Transverse colon (tissue), 4 donors: ENCODE measurements around the gene MRPL20. TPM values are rescaled to one million over a fixed set of nuclear protein-coding genes. Genes with fewer than 3 reads are reported as not detected.

Source experiments
- DNase-seq: peaks from one replicate; pipeline ENCODE4 v3.0.0-alpha.2; 2019
- H3K27ac ChIP-seq, 4 donors: fragments of 200-600 bp; sonication (generic); 2 replicates each; pipeline ENCODE4 v1.5.1; 2016 to 2018; ENCODE audit warnings: inconsistent platforms in 4 of 4
- H3K27me3 ChIP-seq: fragments of 200-600 bp; sonication (generic); 2 replicates; pipeline ENCODE4 v1.5.1; 2017; ENCODE audit warnings: inconsistent platforms
- H3K36me3 ChIP-seq, 4 donors: fragments of 200-600 bp; sonication (generic); 2 replicates each; pipeline ENCODE4 v1.5.1; 2017 to 2019; ENCODE audit warnings: inconsistent platforms in 4 of 4
- H3K4me1 ChIP-seq, 4 donors: fragments of 200-600 bp; sonication (generic); 2 replicates each; pipeline ENCODE4 v1.5.1; 2017 to 2020; ENCODE audit warnings: inconsistent platforms in 4 of 4
- H3K4me3 ChIP-seq, 4 donors: fragments of 200-600 bp; sonication (generic); 1 replicate in 1 of 4; 2 replicates in 3 of 4; pipeline versions ENCODE4 v1.5.1 to v1.6.1; 2017 to 2019; ENCODE audit warnings: inconsistent platforms in 4 of 4
- H3K9me3 ChIP-seq, 2 donors: fragments of 200-600 bp; sonication (generic); 2 replicates each; pipeline ENCODE4 v1.5.1; 2017 to 2019; ENCODE audit warnings: inconsistent platforms in 2 of 2
- EP300 ChIP-seq: sonication (generic); formaldehyde crosslinking; IDR thresholded peaks from one replicate; pipeline ENCODE4 v1.6.1; 2017; ENCODE audit warnings: antibody characterized with exemption, low read depth
- POLR2A ChIP-seq: fragments of 450-650 bp; IDR thresholded peaks from one replicate; pipeline ENCODE4 v1.6.1; 2016; ENCODE audit warnings: antibody characterized with exemption, mild to moderate bottlenecking, moderate library complexity
- POLR2AphosphoS5 ChIP-seq, 3 donors: sonication (generic); formaldehyde crosslinking; IDR thresholded peaks; one replicate each; pipeline ENCODE4 v1.6.1; 2016; ENCODE audit warnings: antibody characterized with exemption in 3 of 3
- WGBS, 2 donors: methylation state at CpG; one replicate each; pipeline ENCODE4 v1.1.5; 2018; ENCODE audit warnings: low coverage in 1 of 2; 5-methylcytosine and 5-hydroxymethylcytosine counted together
- in situ Hi-C, 4 donors: fragments of 200-750 bp; cut with MboI; loops; one replicate each; pipeline versions ENCODE4 v1.15.0 to v1.15.1; 2017; ENCODE audit warnings: low sequenced_read_pairs in 3 of 4, low pct_ligation_motif_present in 1 of 4, low pct_unique_long_range_greater_than_20kb in 1 of 4
- intact Hi-C: fragments of 100-400 bp; cut with DNase I; formaldehyde crosslinking; loops from one replicate; pipeline ENCODE4 v1.15.1; 2023; ENCODE audit warnings: low total_unique reads
- total RNA-seq, 4 donors: library from RNA; depleted of rRNA; stranded (reverse); fragments of >200 nt; gene quantifications; one replicate each; pipeline ENCODE4 v1.1.0, GENCODE V29; 2016
- TF ChIP-seq, protein P1 (sequence below), 5 experiments: fragments of 200-600 bp in 3 of 5; fragments of 450-650 bp in 2 of 5; sonication (generic) in 3 of 5; IDR thresholded peaks; 1 replicate in 2 of 5; 2 replicates in 3 of 5; pipeline ENCODE4 v1.5.1; 2016 to 2017; ENCODE audit warnings: antibody characterized with exemption in 5 of 5, inconsistent platforms in 3 of 5, mild to moderate bottlenecking in 2 of 5, moderate library complexity in 1 of 5

The MRPL20 gene
- total RNA-seq, 4 donors from 2014 or later: 40.0 to 183 (median 97.0) TPM

DNA sequence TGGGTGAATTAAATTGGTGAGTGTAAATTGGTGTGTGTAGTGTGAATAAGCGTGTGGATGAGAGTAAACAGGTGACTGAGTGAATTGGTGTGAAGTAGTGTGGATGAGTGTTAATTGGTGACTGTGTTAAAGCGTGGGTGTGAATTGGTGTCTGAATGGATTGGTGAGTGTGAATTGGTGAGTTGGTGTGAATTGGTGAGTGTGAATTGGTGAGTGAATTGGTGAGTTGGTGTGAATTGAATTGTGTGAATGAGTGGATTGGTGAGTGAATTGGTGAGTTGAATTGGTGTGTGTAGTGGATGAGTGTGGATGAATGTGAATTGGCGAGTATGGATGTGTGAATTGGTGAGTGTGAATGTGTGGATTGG, 40.4 kb downstream of the MRPL20 start:
- no peaks in the 10 kb centered on the region for H3K27me3 ChIP-seq
- no peak overlapping the region for H3K4me3 ChIP-seq
- H3K27ac ChIP-seq: no peak overlapping the region
- H3K9me3 ChIP-seq: no peaks in the 10 kb centered on the region
- in situ Hi-C loops (no loop called here), intact Hi-C loops (no loop called here)
- no peaks in the 10 kb centered on the region for H3K36me3 ChIP-seq
- peaks cover 1 to 9% (median 4%) of the 10 kb centered on the region in 4 donors for H3K4me1 ChIP-seq
- TF ChIP-seq POLR2AphosphoS5 (IDR thresholded peaks at IDR 0.05): no peak
- no peak for TF ChIP-seq EP300
- TF ChIP-seq, protein P1, sequence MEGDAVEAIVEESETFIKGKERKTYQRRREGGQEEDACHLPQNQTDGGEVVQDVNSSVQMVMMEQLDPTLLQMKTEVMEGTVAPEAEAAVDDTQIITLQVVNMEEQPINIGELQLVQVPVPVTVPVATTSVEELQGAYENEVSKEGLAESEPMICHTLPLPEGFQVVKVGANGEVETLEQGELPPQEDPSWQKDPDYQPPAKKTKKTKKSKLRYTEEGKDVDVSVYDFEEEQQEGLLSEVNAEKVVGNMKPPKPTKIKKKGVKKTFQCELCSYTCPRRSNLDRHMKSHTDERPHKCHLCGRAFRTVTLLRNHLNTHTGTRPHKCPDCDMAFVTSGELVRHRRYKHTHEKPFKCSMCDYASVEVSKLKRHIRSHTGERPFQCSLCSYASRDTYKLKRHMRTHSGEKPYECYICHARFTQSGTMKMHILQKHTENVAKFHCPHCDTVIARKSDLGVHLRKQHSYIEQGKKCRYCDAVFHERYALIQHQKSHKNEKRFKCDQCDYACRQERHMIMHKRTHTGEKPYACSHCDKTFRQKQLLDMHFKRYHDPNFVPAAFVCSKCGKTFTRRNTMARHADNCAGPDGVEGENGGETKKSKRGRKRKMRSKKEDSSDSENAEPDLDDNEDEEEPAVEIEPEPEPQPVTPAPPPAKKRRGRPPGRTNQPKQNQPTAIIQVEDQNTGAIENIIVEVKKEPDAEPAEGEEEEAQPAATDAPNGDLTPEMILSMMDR (IDR thresholded peaks at IDR 0.05): no peak
- no peak for TF ChIP-seq POLR2A
- no peak for DNase-seq
- 88 to 93% methylated on average over 3 of the region's 3 CpGs for WGBS, 2 donors

DNA sequence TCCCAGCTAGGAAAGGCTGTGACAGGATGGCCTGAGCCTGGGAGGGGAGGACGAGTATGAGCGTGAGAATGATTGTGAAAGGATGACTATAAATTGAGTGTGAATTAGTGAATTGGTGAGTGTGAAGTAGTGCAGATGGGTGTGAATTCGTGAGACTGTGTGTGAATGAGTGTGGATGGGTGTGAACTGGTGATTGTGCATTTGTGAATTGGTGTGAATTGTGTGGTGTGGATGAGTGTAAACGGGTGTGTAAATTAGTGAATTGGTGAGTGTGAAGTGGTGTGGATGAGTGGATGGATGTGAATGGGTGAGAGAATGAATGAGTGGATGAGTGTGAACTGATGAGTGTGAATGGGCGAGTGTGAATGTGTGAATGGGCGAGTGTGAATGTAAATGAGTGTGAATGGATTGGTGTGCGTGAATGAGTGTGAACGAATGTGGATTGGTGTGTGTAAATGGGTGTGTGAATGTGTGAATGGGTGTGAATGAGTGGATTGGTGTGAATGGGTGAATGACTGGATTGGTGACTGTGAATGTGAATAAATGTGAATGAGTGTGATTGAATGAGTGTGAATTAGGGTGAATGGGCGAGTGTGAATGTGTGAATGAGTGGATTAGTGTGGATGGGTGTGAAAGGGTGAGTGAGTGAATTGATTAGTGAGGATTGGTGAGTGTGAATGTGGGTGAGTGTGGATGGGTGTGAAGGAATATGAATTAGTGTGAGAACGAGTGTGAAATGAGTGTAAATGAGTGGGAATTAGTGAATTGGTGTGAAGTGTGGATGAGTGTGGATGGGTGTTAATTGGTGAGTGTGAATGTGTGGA, 41.0 kb downstream of the MRPL20 start:
- 80 to 81% methylated on average over 10 of the region's 10 CpGs for WGBS, 2 donors
- Histone ChIP-seq H3K27me3 (no peaks in the 10 kb centered on the region), H3K9me3 (no peaks in the 10 kb centered on the region), H3K4me3 (no peak overlapping the region), H3K27ac (no peak overlapping the region), H3K4me1 (peaks cover 0 to 12% (median 0%) of the 10 kb centered on the region in 4 donors), H3K36me3 (no peaks in the 10 kb centered on the region)
- intact Hi-C loops: no loop called here
- in situ Hi-C loops: no loop called here
- TF ChIP-seq POLR2A (no peak), POLR2AphosphoS5 (IDR thresholded peaks at IDR 0.05) (no peak), EP300 (no peak)
- TF ChIP-seq, protein P1 (IDR thresholded peaks at IDR 0.05): no peak
- no peak for DNase-seq

DNA sequence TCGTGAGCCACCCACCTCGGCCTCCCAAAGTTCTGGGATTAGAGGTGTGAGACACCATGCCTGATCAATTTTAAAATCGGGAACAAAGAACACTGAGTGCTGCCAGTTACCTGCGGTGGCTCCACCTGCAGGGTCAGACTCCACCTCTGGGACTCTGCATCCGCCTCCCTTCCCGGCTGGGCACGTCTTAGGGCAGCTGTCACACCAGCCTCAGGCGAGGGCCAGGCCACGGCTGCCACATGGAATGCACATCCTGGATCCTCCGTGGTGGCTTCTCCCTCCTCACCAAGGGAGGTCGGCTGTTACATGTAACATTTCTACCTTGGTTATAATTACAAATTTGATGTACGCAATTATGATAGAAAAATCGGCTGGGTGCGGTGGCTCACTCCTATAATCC, 42.8 kb downstream of the MRPL20 start:
- no peak overlapping the region for H3K27ac ChIP-seq
- no peak overlapping the region for H3K4me3 ChIP-seq
- no peak for DNase-seq
- H3K27me3 ChIP-seq: peaks cover 10% of the 10 kb centered on the region
- H3K4me1 ChIP-seq: peaks cover 0 to 29% (median 2%) of the 10 kb centered on the region in 4 donors
- intact Hi-C loops: no loop called here
- WGBS, 2 donors: 66 to 79% methylated on average over 4 to 14 of the region's 14 CpGs
- TF ChIP-seq POLR2AphosphoS5 (IDR thresholded peaks at IDR 0.05): no peak
- TF ChIP-seq EP300: no peak
- TF ChIP-seq, protein P1 (IDR thresholded peaks at IDR 0.05): no peak
- TF ChIP-seq POLR2A: no peak
- H3K36me3 ChIP-seq: no peaks in the 10 kb centered on the region
- in situ Hi-C loops: no loop called here
- no peaks in the 10 kb centered on the region for H3K9me3 ChIP-seq

DNA sequence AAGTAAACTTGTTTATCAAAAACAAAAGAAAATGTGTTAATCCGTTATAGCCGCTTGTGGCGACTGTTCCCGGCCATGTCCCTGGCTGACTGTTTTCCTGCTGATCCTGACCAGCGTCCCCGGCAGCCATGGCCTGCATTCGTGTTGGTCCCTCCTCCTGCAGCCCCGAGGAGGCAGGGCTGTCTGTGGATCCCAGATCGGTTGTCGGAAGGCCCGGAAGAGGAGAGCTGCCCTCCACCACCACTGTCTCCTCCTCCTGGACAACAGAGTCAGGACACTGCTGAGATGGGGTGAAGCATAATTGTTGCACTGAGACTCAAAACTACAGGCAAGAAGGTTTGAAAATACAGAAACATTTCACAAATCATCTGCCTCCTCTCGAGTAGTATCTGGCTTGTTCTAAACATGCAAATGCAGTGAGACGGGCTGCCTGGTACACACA, 45.1 kb downstream of the MRPL20 start:
- in situ Hi-C loops (no loop called here), intact Hi-C loops (no loop called here)
- Histone ChIP-seq H3K4me1 (peaks cover 4 to 39% (median 9%) of the 10 kb centered on the region in 4 donors), H3K27ac (peak overlapping the region; percentile 86 to 92 (median 89)), H3K27me3 (peaks cover 32% of the 10 kb centered on the region), H3K4me3 (no peak overlapping the region), H3K36me3 (no peaks in the 10 kb centered on the region), H3K9me3 (no peaks in the 10 kb centered on the region)
- TF ChIP-seq, protein P1 (IDR thresholded peaks at IDR 0.05): no peak
- TF ChIP-seq EP300: no peak
- no peak for TF ChIP-seq POLR2A
- no peak for TF ChIP-seq POLR2AphosphoS5 (IDR thresholded peaks at IDR 0.05)
- peak; percentile 20 for DNase-seq
- WGBS, 2 donors: 26% methylated on average over 13 of the region's 13 CpGs; no CpG with 5 or more reads in 1 of the 2 donors
